AG04450 (cell line): ENCODE data around the gene OR10G7. TPM values are rescaled to one million over a fixed set of nuclear protein-coding genes. Genes with fewer than 3 reads are reported as not detected.
A peak's percentile ranks its signal among the peaks of the same experiment; 100 is the strongest.

Experiments used
- CTCF ChIA-PET: fragments of 300-600, 350-600 bp; formaldehyde crosslinking; extraction: SDS; loops from one replicate; lab custom pipeline; 2022; ENCODE audit warnings: antibody characterized with exemption, inconsistent platforms; lab: Charles Lee
- POLR2A ChIA-PET: fragments of 350-600 bp; formaldehyde crosslinking; extraction: SDS; loops from one replicate; lab custom pipeline; 2021; ENCODE audit warnings: antibody characterized with exemption, inconsistent platforms; lab: Yijun Ruan, JAX
- DNase-seq: peaks from one replicate; pipeline ENCODE4 v3.0.0-alpha.2; 2011; ENCODE audit warnings: low read depth, low spot score
- H3K27ac ChIP-seq: one replicate; pipeline ENCODE4 v1.5.1; 2012; ENCODE audit warnings: low read depth, low read length, control low read depth
- H3K27me3 ChIP-seq: one replicate; pipeline ENCODE4 v1.6.0; 2012; ENCODE audit warnings: low read length; ENCODE audit not compliant: control insufficient read depth, insufficient read depth
- H3K4me3 ChIP-seq: 2 replicates; pipeline ENCODE4 v1.5.1; 2011; ENCODE audit warnings: mild to moderate bottlenecking, low read depth, low read length, control low read depth
- H3K9me3 ChIP-seq: 2 replicates; pipeline ENCODE4 v1.5.1; 2012; ENCODE audit warnings: low read length; ENCODE audit not compliant: control insufficient read depth, insufficient read depth
- polyA plus RNA-seq: library from polyadenylated mRNA; depleted of rRNA; stranded (reverse); fragments of >200 nt; gene quantifications from 2 replicates; pipeline ENCODE4 v1.2.3, GENCODE V29; 2011
- TF ChIP-seq, protein P1 (sequence below): IDR thresholded peaks from 2 replicates; pipeline ENCODE4 v1.5.1; 2011; ENCODE audit warnings: low read depth, low read length, control low read depth, inconsistent platforms

Gene OR10G7
- polyA plus RNA-seq, 1 experiment, result not detected

DNA sequence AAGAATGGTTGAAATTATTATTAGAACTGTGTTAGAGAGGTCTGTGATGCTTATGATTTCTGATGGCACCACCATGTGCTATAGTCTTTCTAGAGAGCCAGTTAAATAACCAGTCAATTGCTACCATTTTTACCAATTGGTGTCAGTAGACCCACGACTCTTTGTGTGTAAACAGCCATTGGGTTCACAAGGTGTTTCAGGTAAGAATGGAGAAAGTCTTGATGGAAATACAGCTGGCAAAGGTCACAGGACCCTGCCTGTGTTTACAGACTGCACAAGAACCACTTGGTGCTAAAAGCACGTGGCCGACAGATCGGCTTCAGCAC is 30.5 kb upstream of the OR10G7 start:
- H3K4me3 ChIP-seq, result no peak overlapping the region
- no peak for DNase-seq
- no peaks in the 10 kb centered on the region for H3K9me3 ChIP-seq
- H3K27ac ChIP-seq, result no peak overlapping the region
- TF ChIP-seq, protein P1, sequence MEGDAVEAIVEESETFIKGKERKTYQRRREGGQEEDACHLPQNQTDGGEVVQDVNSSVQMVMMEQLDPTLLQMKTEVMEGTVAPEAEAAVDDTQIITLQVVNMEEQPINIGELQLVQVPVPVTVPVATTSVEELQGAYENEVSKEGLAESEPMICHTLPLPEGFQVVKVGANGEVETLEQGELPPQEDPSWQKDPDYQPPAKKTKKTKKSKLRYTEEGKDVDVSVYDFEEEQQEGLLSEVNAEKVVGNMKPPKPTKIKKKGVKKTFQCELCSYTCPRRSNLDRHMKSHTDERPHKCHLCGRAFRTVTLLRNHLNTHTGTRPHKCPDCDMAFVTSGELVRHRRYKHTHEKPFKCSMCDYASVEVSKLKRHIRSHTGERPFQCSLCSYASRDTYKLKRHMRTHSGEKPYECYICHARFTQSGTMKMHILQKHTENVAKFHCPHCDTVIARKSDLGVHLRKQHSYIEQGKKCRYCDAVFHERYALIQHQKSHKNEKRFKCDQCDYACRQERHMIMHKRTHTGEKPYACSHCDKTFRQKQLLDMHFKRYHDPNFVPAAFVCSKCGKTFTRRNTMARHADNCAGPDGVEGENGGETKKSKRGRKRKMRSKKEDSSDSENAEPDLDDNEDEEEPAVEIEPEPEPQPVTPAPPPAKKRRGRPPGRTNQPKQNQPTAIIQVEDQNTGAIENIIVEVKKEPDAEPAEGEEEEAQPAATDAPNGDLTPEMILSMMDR, result no peak
- POLR2A ChIA-PET, result interaction anchor here (1.0 kb wide), 1 partner anchor 44 kb away, joined by 3 read pairs; the partner anchor contains the start of gene VWA5A
- peaks cover 6% of the 10 kb centered on the region for H3K27me3 ChIP-seq
- CTCF ChIA-PET, result interaction anchor here (0.5 to 5.1 kb wide), 62 partner anchors 8 to 795 kb away, joined by 3 to 152 read pairs (median 4); partner anchors contain the start of genes OR10D3 and VWA5A

DNA sequence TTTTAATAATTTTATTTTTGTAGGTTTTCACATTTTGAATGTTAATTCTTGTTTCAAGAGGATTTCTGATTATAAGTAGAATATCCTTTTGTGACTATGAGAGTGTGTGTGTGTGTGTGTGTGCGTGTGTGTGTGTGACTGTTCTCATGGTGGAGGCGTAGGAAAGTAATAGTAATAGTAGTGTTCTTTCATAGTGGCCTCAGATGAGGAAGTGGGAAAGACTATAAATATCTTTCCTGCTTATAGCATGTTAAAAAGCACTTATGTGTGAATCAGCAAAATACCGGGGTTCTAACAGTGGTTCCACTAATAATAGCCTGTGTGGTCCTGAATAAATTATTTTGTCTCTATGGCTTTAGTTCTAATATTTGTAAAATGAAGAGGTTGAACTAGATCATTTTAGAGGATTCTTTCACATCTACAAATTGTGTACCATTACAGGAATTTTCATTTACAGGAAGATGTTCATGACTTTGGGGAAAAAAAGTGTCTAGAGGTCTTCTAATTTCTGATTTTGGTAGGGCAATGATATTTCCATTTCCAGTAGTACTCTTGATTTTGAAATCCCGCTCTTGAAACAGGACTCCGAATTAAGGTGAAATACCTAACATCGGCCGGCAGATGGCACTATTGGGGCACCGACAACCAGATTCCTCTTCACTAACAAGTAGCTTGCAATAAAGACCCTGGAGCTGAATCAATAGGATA is 29.9 kb upstream of the OR10G7 start:
- no peak overlapping the region for H3K27ac ChIP-seq
- H3K27me3 ChIP-seq, result peaks cover 3% of the 10 kb centered on the region
- TF ChIP-seq, protein P1, result peak; percentile 78
- H3K4me3 ChIP-seq, result no peak overlapping the region
- peak; percentile 67 for DNase-seq
- POLR2A ChIA-PET, result interaction anchor here (1.0 kb wide), 1 partner anchor 44 kb away, joined by 3 read pairs; the partner anchor contains the start of gene VWA5A
- CTCF ChIA-PET, result interaction anchor here (0.6 to 5.1 kb wide), 64 partner anchors 8 to 795 kb away, joined by 3 to 152 read pairs (median 4); partner anchors contain the start of genes OR10D3 and VWA5A
- no peaks in the 10 kb centered on the region for H3K9me3 ChIP-seq

DNA sequence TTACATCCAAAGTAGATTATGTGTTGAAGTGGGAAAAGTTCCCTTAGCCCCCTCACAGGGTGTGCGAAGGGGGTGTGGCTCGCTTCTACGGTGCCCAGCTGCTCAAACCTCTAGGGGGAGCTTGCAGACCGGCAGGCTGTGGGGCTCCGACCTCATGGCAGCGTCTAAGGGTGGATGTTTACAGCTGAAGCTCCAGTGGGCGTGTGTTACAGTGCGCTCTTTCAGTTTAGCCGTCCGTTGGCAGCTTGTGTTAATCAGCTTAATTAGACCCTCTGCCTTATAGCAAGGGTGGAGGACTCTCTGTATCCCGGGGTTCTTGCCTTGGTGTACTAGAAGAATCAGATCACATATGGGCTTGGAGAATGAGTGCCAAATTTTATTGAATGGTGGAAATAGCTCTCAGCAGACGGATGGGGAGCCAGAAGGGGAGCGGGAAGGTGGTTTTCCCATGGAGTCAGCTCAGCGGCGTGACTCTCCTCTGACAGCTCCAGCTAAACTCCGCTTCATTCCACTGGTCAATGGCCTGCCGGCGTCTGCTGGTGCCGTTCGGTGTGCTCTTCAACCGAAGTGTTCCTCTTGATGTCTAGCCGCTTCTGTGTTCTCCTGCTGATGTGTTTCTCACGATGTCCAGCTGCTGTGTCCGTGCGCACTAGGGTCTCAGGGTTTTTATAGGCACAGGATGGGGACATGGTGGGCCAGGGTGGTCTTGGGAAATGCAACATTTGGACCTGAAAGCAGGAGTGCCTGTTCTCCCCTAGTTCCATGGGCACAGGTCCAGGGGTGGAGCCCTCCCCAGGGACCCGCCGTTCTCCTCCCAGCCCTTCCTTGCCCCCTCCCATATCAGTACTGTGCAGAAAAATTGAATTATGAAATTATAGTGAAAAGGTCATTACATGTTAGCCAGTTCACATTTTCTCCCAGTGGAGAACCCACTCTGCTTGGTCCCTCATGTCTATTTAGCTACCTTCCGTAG is 28.6 kb upstream of the OR10G7 start:
- CTCF ChIA-PET, result interaction anchor here (0.6 to 5.1 kb wide), 60 partner anchors 8 to 767 kb away, joined by 3 to 152 read pairs (median 5); partner anchors contain the start of genes OR10G7, TBRG1 and VWA5A
- POLR2A ChIA-PET, result interaction anchor here (0.7 kb wide), 1 partner anchor 46 kb away, joined by 3 read pairs; the partner anchor contains the start of gene VWA5A
- TF ChIP-seq, protein P1, result peak; percentile 93
- Histone ChIP-seq H3K9me3 (no peaks in the 10 kb centered on the region), H3K27me3 (peaks cover 3% of the 10 kb centered on the region), H3K27ac (no peak overlapping the region), H3K4me3 (peak overlapping the region; percentile 58)
- DNase-seq, result no peak

DNA sequence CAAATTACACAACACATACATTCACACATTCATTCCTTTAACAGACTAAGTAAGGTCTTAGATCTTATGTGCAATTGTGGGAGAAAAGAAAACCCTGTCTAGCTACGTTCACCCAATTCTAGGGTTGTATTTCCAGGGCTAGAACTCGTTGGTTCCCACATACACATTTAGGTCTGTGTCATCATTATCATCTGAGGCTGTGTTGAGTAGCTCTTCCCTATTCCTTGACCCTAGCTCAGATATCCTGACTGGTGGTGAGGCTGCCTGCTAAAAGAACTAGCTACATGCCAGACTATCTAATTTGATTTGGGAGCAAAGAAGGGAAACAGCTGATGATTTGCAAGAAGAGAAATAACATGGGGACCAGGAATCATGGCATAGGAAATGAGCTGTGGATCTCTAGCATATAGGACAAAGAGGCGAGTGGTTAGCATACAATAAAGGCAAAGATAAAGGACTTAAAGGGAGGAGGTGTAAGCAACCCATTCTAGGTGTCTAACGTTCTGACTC is 27.5 kb upstream of the OR10G7 start:
- Histone ChIP-seq H3K27me3 (peaks cover 3% of the 10 kb centered on the region), H3K4me3 (no peak overlapping the region), H3K9me3 (no peaks in the 10 kb centered on the region), H3K27ac (no peak overlapping the region)
- TF ChIP-seq, protein P1, result no peak
- DNase-seq, result no peak
- CTCF ChIA-PET, result interaction anchor here (0.8 to 5.1 kb wide), 44 partner anchors 8 to 768 kb away, joined by 3 to 152 read pairs (median 5); partner anchors contain the start of genes OR10G7, TBRG1 and VWA5A
- POLR2A ChIA-PET, result interaction anchor here (0.6 kb wide), 1 partner anchor 960 kb away, joined by 6 read pairs; no protein-coding TSS in a partner anchor
